Right lobe of liver (tissue), 6 donors: Measurements from ENCODE around the gene BRD1. TPM values are rescaled to one million over a fixed set of nuclear protein-coding genes. Genes with fewer than 3 reads are reported as not detected.

ENCODE experiments used
- ATAC-seq, 4 donors: fragments of 200-7000 bp; cut with Tn5 transposase; one replicate each; pipeline ENCODE4 v1.9.1; 2020; ENCODE audit warnings: mild to moderate bottlenecking in 4 of 4, moderate library complexity in 4 of 4
- DNase-seq, 3 donors: peaks; one replicate each; pipeline ENCODE4 v3.0.0-alpha.2; 2020
- H3K27ac ChIP-seq, 3 donors: fragments of 200-600 bp; one replicate each; pipeline ENCODE4 v1.8.0; 2022
- H3K27me3 ChIP-seq, 2 donors: fragments of 200-600 bp; one replicate each; pipeline ENCODE4 v1.8.0; 2022
- H3K36me3 ChIP-seq, 4 donors: fragments of 200-600 bp; sonication (generic) in 1 of 4; one replicate each; pipeline versions ENCODE4 v1.5.1 to v1.8.0; 2017 to 2022; ENCODE audit warnings: control low read depth in 1 of 4
- H3K4me1 ChIP-seq, 4 donors: fragments of 200-600 bp; sonication (generic) in 1 of 4; one replicate each; pipeline versions ENCODE4 v1.5.1 to v1.8.0; 2017 to 2022; ENCODE audit warnings: control low read depth in 1 of 4
- H3K4me3 ChIP-seq, 3 donors: fragments of 200-600 bp; one replicate each; pipeline ENCODE4 v1.8.0; 2022
- H3K9me3 ChIP-seq, 4 donors: fragments of 200-600 bp; sonication (generic) in 1 of 4; one replicate each; pipeline versions ENCODE4 v1.5.1 to v1.8.0; 2017 to 2022; ENCODE audit warnings: control low read depth in 1 of 4
- POLR2A ChIP-seq: fragments of 450-650 bp; IDR thresholded peaks from one replicate; pipeline ENCODE4 v1.6.1; 2017; ENCODE audit warnings: antibody characterized with exemption, mild to moderate bottlenecking
- WGBS: methylation state at CpG from one replicate; pipeline ENCODE4 v1.1.6; 2018; ENCODE audit warnings: low coverage, low lambda C conversion rate; ENCODE audit not compliant: insufficient coverage; ENCODE audit errors: missing lambda C conversion rate; 5-methylcytosine and 5-hydroxymethylcytosine counted together
- intact Hi-C, 2 donors: fragments of 100-400 bp; cut with DNase I; formaldehyde crosslinking; loops; one replicate each; pipeline versions ENCODE4 v1.11.2 to v1.14.1; 2022
- total RNA-seq, 6 experiments: library from RNA; depleted of rRNA in 2 of 6; stranded (reverse); fragments of >200 nt in 2 of 6; fragmentation: NEBNext Ultra II Directional in 3 of 6; extraction: Animal tissue kit (Norgen Biotek cat#: 25700) in 3 of 6; gene quantifications; one replicate each; pipeline versions ENCODE4 v1.1.0 to v1.2.4, GENCODE V29; 2016 to 2023
- TF ChIP-seq, protein P1 (sequence below), 4 donors: fragments of 200-600 bp in 3 of 4; fragments of 450-650 bp in 1 of 4; IDR thresholded peaks; one replicate each; pipeline versions ENCODE4 v1.5.1 to v1.8.0; 2016 to 2022; ENCODE audit warnings: antibody characterized with exemption in 4 of 4, mild to moderate bottlenecking in 2 of 4
- donor health status: DM: no; HTN: yes; CAD: no.
- donor health status: DM: no; HTN: no; CAD: no.
- donor health status: DM: no; HTN: no; CAD: no.
- donor health status: DM: no; HTN: yes; CAD: no.
- donor health status: DM: no; HTN: yes; CAD: no.

BRD1 gene
- total RNA-seq, 6 experiments from 2014 or later, result 9.3 to 17.8 (median 11.6) TPM

- Histone ChIP-seq H3K36me3 (peaks cover 0 to 2% (median under 1%) of the 10 kb centered on the region in 4 donors), H3K27me3 (no peaks in the 10 kb centered on the region), H3K9me3 (peaks cover 0 to 3% (median 0%) of the 10 kb centered on the region in 4 donors), H3K27ac (no peak overlapping the region), H3K4me3 (no peak overlapping the region), H3K4me1 (no peaks in the 10 kb centered on the region)
- ATAC-seq, result peak; percentile 42 to 74 (median 72)
- DNase-seq, result peak; percentile 14 to 44 (median 35)
- TF ChIP-seq, protein P1, sequence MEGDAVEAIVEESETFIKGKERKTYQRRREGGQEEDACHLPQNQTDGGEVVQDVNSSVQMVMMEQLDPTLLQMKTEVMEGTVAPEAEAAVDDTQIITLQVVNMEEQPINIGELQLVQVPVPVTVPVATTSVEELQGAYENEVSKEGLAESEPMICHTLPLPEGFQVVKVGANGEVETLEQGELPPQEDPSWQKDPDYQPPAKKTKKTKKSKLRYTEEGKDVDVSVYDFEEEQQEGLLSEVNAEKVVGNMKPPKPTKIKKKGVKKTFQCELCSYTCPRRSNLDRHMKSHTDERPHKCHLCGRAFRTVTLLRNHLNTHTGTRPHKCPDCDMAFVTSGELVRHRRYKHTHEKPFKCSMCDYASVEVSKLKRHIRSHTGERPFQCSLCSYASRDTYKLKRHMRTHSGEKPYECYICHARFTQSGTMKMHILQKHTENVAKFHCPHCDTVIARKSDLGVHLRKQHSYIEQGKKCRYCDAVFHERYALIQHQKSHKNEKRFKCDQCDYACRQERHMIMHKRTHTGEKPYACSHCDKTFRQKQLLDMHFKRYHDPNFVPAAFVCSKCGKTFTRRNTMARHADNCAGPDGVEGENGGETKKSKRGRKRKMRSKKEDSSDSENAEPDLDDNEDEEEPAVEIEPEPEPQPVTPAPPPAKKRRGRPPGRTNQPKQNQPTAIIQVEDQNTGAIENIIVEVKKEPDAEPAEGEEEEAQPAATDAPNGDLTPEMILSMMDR (IDR thresholded peaks at IDR 0.05), result peak; percentile 65 to 75 (median 70)
- TF ChIP-seq POLR2A, result no peak
- intact Hi-C loops, result loop anchor here (5.0 to 10.0 kb wide), 3 partner anchors 157 to 267 kb away; no protein-coding TSS in a partner anchor
- 24% methylated on average over 5 of the region's 5 CpGs for WGBS
Observed at GRCh38 chr22:49767355-49768062, 60.2 kb downstream of the BRD1 start.

DNA sequence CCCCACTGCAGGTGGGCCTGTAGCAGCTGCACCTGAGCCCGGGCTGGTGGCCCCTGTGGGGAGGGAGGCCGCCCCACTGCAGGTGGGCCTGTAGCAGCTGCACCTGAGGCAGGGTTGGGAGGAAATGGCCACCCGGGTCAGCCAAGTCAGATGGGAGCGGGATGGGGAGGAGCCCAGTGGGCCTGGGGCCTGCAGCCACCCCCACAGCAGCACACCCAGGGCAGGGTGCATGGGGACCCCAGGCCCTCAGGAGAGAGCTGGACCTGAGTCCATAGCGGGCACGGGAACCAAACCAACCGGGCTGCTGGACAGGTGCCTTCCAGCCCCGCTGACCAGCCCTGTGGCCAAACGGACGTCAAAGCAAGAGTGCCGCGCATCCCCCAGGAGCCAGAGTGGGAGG lies 61.7 kb downstream of the BRD1 start:
- H3K4me1 ChIP-seq, result no peaks in the 10 kb centered on the region

GRCh38 chr22:49765091-49765771 lies 62.4 kb downstream of the BRD1 start:
- Histone ChIP-seq H3K4me1 (no peaks in the 10 kb centered on the region), H3K36me3 (no peaks in the 10 kb centered on the region), H3K4me3 (no peak overlapping the region), H3K27ac (no peak overlapping the region), H3K9me3 (peaks cover 0 to 3% (median 0%) of the 10 kb centered on the region in 4 donors), H3K27me3 (no peaks in the 10 kb centered on the region)
- DNase-seq (peak; percentile 13 to 37 (median 37)), ATAC-seq (no peak)
- intact Hi-C loops, result loop anchor here (5.0 to 10.0 kb wide), 3 partner anchors 160 to 270 kb away; no protein-coding TSS in a partner anchor
- 79% methylated on average over 7 of the region's 17 CpGs for WGBS
- TF ChIP-seq POLR2A, result no peak
- TF ChIP-seq, protein P1 (IDR thresholded peaks at IDR 0.05), result no peak

More for the DNA sequence above, 61.7 kb downstream of the BRD1 start:
- ATAC-seq (no peak), DNase-seq (peak; percentile 13 to 50 (median 41))
- H3K4me3 ChIP-seq, result no peak overlapping the region
- no peak overlapping the region for H3K27ac ChIP-seq
- no peaks in the 10 kb centered on the region for H3K27me3 ChIP-seq
- TF ChIP-seq, protein P1 (IDR thresholded peaks at IDR 0.05), result no peak
- H3K9me3 ChIP-seq, result peaks cover 0 to 3% (median 0%) of the 10 kb centered on the region in 4 donors
- intact Hi-C loops, result loop anchor here (5.0 to 10.0 kb wide), 3 partner anchors 159 to 269 kb away; no protein-coding TSS in a partner anchor
- 70% methylated on average over 2 of the region's 12 CpGs for WGBS
- H3K36me3 ChIP-seq, result no peaks in the 10 kb centered on the region

- ATAC-seq, result no peak
- intact Hi-C loops, result loop anchor here (10.0 kb wide), 2 partner anchors 161 to 271 kb away; no protein-coding TSS in a partner anchor
Observed at GRCh38 chr22:49764127-49764581, 63.5 kb downstream of the BRD1 start.

More at GRCh38 chr22:49764127-49764581, 63.5 kb downstream of the BRD1 start:
- H3K36me3 ChIP-seq, result no peaks in the 10 kb centered on the region
- no peak overlapping the region for H3K27ac ChIP-seq
- TF ChIP-seq, protein P1 (IDR thresholded peaks at IDR 0.05), result no peak
- no peak for TF ChIP-seq POLR2A
- no peaks in the 10 kb centered on the region for H3K4me1 ChIP-seq
- no peaks in the 10 kb centered on the region for H3K27me3 ChIP-seq
- WGBS, result 62% methylated on average over 8 of the region's 24 CpGs
- H3K4me3 ChIP-seq, result no peak overlapping the region
- DNase-seq, result peak in 2 of 3 donors; percentile 32 to 40
- peaks cover 0 to 3% (median 0%) of the 10 kb centered on the region in 4 donors for H3K9me3 ChIP-seq
